Caco-2 (cell line): Measurements from ENCODE around the gene FBXL12. TPM values are rescaled to one million over a fixed set of nuclear protein-coding genes. Genes with fewer than 3 reads are reported as not detected.

ENCODE experiments used
- BruUV-seq: library from RNA; stranded (reverse); fragments of 400-500 nt; replicated peaks from 2 replicates; lab custom pipeline; 2021; lab: Mats Ljungman, UMichigan
- CTCF ChIA-PET: fragments of 300-600 bp; sonication (Branson Sonifier 250); formaldehyde crosslinking; loops from one replicate; lab custom pipeline; 2022; ENCODE audit warnings: antibody characterized with exemption; lab: Charles Lee
- POLR2A ChIA-PET: fragments of 300-600 bp; sonication (Branson Sonifier 250); formaldehyde crosslinking; loops from one replicate; lab custom pipeline; 2022; ENCODE audit warnings: antibody characterized with exemption; lab: Charles Lee
- DNase-seq, 2 experiments: peaks; one replicate each; pipeline versions ENCODE4 v3.0.0 to v3.0.0-alpha.2; 2020 to 2022
- H3K27me3 ChIP-seq: replicated peaks from 2 replicates; pipeline ENCODE4 v1.6.0; 2011; ENCODE audit warnings: low read length; ENCODE audit not compliant: control insufficient read depth, insufficient read depth
- H3K36me3 ChIP-seq: 2 replicates; pipeline ENCODE4 v1.5.1; 2011; ENCODE audit warnings: low read length; ENCODE audit not compliant: control insufficient read depth, insufficient read depth
- H3K4me1 ChIP-seq: fragments of 250-450 bp; sonication (Bioruptor Pico); 2 replicates; pipeline ENCODE4 v1.5.1; 2020; ENCODE audit warnings: mild to moderate bottlenecking
- H3K4me3 ChIP-seq: 2 replicates; pipeline ENCODE4 v1.5.1; 2011; ENCODE audit warnings: low read depth, mild to moderate bottlenecking, control low read depth, low read length
- H3K9me3 ChIP-seq: fragments of 250-450 bp; sonication (Bioruptor Pico); 2 replicates; pipeline ENCODE4 v1.5.1; 2020; ENCODE audit warnings: mild to moderate bottlenecking, moderate library complexity
- H3K27ac Mint-ChIP-seq: one replicate; pipeline ENCODE4 v1.8.0; 2022; ENCODE audit warnings: mixed read lengths; ENCODE audit not compliant: unreplicated experiment
- H3K27me3 Mint-ChIP-seq: one replicate; pipeline ENCODE4 v1.8.0; 2022; ENCODE audit warnings: mixed read lengths; ENCODE audit not compliant: insufficient read depth, unreplicated experiment
- H3K36me3 Mint-ChIP-seq: one replicate; pipeline ENCODE4 v1.8.0; 2022; ENCODE audit warnings: mild to moderate bottlenecking, mixed read lengths; ENCODE audit not compliant: insufficient read depth, unreplicated experiment
- H3K4me1 Mint-ChIP-seq: one replicate; pipeline ENCODE4 v1.8.0; 2022; ENCODE audit warnings: low read depth, mixed read lengths; ENCODE audit not compliant: unreplicated experiment
- H3K4me3 Mint-ChIP-seq: one replicate; pipeline ENCODE4 v1.8.0; 2022; ENCODE audit warnings: mild to moderate bottlenecking, moderate library complexity, mixed read lengths; ENCODE audit not compliant: unreplicated experiment
- H3K9me3 Mint-ChIP-seq: one replicate; pipeline ENCODE4 v1.8.0; 2022; ENCODE audit warnings: mixed read lengths; ENCODE audit not compliant: unreplicated experiment
- CTCF ChIP-seq, 2 experiments: fragments of 200-600 bp in 1 of 2; IDR thresholded peaks; 1 replicate in 1 of 2; 2 replicates in 1 of 2; pipeline versions ENCODE4 v1.5.1 to v1.8.0; 2011 to 2022; ENCODE audit warnings: antibody characterized with exemption in 1 of 2, control low read depth in 1 of 2, inconsistent platforms in 1 of 2, low read depth in 1 of 2, low read length in 1 of 2, mild to moderate bottlenecking in 1 of 2, moderate library complexity in 1 of 2; ENCODE audit not compliant: insufficient read depth in 1 of 2, severe bottlenecking in 1 of 2, unreplicated experiment in 1 of 2
- intact Hi-C: fragments of 100-400 bp; cut with micrococcal nuclease; formaldehyde crosslinking; loops from one replicate; pipeline ENCODE4 v1.10.0; 2022; ENCODE audit not compliant: unreplicated experiment
- total RNA-seq: library from RNA; stranded (reverse); gene quantifications from 2 replicates; pipeline ENCODE4 v1.2.3, GENCODE V29; 2022

FBXL12 gene
- total RNA-seq, 1 experiment from 2014 or later: 39.9 TPM

DNA sequence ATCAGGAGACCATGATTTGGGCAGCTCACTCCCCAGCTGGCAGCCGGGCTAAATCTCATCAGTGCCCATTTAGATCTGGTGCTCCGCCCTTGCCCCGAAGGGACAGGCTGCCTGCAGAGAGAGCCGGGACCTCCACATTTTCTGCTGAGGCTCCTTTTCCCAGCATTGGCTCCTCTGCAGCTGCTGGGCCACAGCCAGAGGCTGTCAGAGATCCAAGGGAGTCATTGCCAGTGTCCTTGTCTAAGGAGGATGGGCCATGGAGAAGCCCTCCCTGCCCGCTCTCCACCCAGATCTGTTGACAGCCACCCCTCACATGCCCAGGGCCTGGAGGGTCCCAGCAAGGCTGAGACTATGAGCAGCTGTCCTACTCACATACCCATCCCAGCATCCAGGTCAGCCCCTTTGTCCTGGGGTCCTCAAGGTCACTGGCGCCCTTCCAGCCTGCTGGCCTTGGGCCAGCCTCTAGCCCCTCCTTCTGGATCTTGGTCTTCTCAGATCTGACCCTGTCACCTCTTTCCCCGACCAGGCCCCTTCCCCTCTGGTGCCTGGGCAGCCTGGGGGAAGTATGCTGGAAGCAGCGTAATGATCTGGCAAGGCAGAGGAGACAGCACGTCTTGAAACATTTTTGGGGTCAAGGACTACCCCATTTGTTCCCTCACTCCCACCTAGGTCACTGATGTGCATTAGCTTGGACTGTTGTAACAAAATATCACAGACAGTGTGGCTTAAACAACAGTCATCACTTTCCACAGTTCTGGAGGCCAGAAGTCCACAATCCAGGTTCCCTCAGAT lies 24.2 kb upstream of the FBXL12 start:
- no peak for TF ChIP-seq CTCF (IDR thresholded peaks at IDR 0.05; ENCODE audit: insufficient read depth in 1 of 2, low read depth in 1 of 2, low read length in 1 of 2, severe bottlenecking in 1 of 2, unreplicated experiment in 1 of 2)
- Mint-ChIP-seq H3K4me1 (no peaks in the 10 kb centered on the region), H3K9me3 (no peaks in the 10 kb centered on the region), H3K27ac (no peak overlapping the region), H3K4me3 (no peak overlapping the region), H3K36me3 (peaks cover 33% of the 10 kb centered on the region), H3K27me3 (no peaks in the 10 kb centered on the region)
- Histone ChIP-seq H3K36me3 (peaks cover 7% of the 10 kb centered on the region), H3K9me3 (no peaks in the 10 kb centered on the region), H3K4me1 (no peaks in the 10 kb centered on the region), H3K27me3 (no peaks in the 10 kb centered on the region), H3K4me3 (no peak overlapping the region)
- BruUV-seq: no TSS peak
- intact Hi-C loops: no loop called here
- no peak for DNase-seq
- ChIA-PET POLR2A (no interaction called here), CTCF (no interaction called here)

GRCh38 chr19:9839415-9839814 lies 20.5 kb upstream of the FBXL12 start:
- BruUV-seq: no TSS peak
- Mint-ChIP-seq H3K9me3 (no peaks in the 10 kb centered on the region), H3K36me3 (peaks cover 40% of the 10 kb centered on the region), H3K4me3 (no peak overlapping the region), H3K4me1 (no peaks in the 10 kb centered on the region), H3K27ac (no peak overlapping the region), H3K27me3 (no peaks in the 10 kb centered on the region)
- intact Hi-C loops: no loop called here
- H3K4me3 ChIP-seq: no peak overlapping the region
- DNase-seq: no peak
- ChIA-PET CTCF (no interaction called here), POLR2A (no interaction called here)
- no peak for TF ChIP-seq CTCF (IDR thresholded peaks at IDR 0.05; ENCODE audit: insufficient read depth in 1 of 2, low read depth in 1 of 2, low read length in 1 of 2, severe bottlenecking in 1 of 2, unreplicated experiment in 1 of 2)
- H3K27me3 ChIP-seq: no peaks in the 10 kb centered on the region
- H3K9me3 ChIP-seq: no peaks in the 10 kb centered on the region
- H3K4me1 ChIP-seq: no peaks in the 10 kb centered on the region; the same call in 1 of the 2 replicates
- peaks cover 7% of the 10 kb centered on the region for H3K36me3 ChIP-seq

DNA sequence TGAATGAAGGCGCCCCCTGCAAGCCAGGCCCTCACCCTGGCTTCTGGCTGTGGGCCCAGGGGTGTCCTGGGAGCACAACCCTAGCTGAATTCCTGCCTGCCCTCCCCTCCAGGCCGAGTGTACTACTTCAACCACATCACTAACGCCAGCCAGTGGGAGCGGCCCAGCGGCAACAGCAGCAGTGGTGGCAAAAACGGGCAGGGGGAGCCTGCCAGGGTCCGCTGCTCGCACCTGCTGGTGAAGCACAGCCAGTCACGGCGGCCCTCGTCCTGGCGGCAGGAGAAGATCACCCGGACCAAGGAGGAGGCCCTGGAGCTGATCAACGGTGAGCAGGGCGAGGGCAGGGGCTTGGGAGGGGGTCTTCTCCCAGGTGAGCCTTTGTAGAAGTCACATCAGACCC lies 19.4 kb upstream of the FBXL12 start:
- no peaks in the 10 kb centered on the region for H3K9me3 ChIP-seq
- no peak overlapping the region for H3K4me3 ChIP-seq
- Mint-ChIP-seq H3K9me3 (no peaks in the 10 kb centered on the region), H3K4me1 (no peaks in the 10 kb centered on the region), H3K4me3 (no peak overlapping the region), H3K27ac (no peak overlapping the region), H3K36me3 (peaks cover 39% of the 10 kb centered on the region), H3K27me3 (no peaks in the 10 kb centered on the region)
- H3K36me3 ChIP-seq: peaks cover 7% of the 10 kb centered on the region
- POLR2A ChIA-PET: interaction anchor here (0.5 kb wide), 1 partner anchor 34 kb away, joined by 5 read pairs; no protein-coding TSS in a partner anchor
- no peaks in the 10 kb centered on the region for H3K27me3 ChIP-seq
- no peak for TF ChIP-seq CTCF (IDR thresholded peaks at IDR 0.05; ENCODE audit: insufficient read depth in 1 of 2, low read depth in 1 of 2, low read length in 1 of 2, severe bottlenecking in 1 of 2, unreplicated experiment in 1 of 2)
- no peak for DNase-seq
- no TSS peak for BruUV-seq
- CTCF ChIA-PET: no interaction called here
- H3K4me1 ChIP-seq: no peaks in the 10 kb centered on the region; the same call in 1 of the 2 replicates
- intact Hi-C loops: no loop called here
